ENCODE data around the gene SLC15A2.

SLC15A2 gene

DNA sequence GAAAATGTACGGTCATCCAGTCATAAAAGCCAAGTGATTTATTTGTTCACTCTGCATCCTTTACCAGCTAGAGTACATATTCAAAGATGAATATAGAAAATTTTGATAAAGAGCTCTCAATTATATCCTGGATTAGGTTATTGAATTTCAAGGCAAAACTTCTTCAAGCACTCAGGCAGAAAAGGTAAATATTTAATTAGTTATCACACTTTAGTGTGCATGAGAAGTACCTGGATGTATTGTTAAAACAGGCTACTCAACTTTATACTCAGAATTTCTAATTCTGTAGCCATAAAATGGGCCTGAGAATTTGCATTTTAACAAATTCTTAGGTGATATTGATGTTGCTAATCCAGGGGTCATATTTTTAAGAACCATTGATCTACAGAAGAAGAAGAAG lies 82.5 kb downstream of the SLC15A2 start:
- FAIRE-seq: no peak
- no peak for DNase-seq (ENCODE audit: extremely low spot score, insufficient read length, low read depth)

GRCh38 chr3:121979246-121979645 lies 85.0 kb downstream of the SLC15A2 start:
- FAIRE-seq: no peak
- no peak for DNase-seq (ENCODE audit: extremely low spot score, insufficient read length, low read depth)

DNA sequence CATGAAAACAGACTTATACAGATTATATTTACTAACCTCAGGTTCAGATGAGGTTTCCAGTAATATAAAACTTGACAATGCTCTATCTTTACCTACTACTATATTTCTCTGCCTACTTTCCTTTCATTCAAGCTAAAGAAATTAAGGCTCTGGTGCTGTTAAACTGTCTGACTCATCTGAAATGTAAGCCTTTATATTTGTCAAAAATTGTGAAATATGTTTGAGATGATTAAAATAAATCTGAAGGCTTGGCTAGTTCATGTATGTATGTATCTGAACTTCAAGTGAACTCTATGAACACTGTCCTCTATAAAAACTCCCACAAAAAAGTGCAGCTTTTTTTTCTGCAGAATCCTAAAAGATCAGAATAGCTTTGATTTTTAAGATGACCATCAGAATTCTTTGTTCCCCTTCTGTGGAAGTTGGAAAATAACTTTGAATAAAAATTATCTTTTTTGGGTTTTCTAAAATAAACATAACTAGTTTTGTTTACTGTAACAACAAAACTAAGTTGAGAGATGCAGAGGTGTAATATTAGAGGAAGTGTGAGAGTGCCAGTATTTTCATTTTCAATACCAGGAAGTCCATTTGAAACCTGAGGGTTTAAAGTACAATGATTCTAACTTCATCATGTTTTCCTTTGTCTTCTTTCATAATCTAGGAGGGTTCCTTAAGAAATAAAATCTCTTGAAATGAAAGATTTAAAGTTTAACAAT lies 85.7 kb downstream of the SLC15A2 start:
- FAIRE-seq: peak; percentile 79

DNA sequence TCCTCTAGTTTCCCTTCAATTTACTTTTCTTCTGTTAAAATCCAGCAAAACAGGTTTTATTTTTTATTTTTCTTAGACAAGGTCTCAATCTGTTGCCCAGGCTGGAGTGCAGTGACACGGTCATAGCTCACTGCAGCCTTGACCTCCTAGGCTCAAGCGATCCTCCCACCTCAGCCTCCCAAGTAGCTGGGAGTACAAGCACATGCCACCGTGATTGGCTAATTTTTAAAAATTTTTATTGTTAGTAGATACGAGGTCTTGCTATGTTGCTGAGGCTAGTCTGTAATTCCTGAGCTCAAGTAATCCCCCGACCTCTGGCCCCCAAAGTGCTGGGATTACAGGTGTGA lies 86.2 kb downstream of the SLC15A2 start:
- DNase-seq (ENCODE audit: extremely low spot score, insufficient read length, low read depth) (no peak), FAIRE-seq (no peak)

More for the DNA sequence above, 85.7 kb downstream of the SLC15A2 start:
- DNase-seq (ENCODE audit: extremely low spot score, insufficient read length, low read depth): no peak

DNA sequence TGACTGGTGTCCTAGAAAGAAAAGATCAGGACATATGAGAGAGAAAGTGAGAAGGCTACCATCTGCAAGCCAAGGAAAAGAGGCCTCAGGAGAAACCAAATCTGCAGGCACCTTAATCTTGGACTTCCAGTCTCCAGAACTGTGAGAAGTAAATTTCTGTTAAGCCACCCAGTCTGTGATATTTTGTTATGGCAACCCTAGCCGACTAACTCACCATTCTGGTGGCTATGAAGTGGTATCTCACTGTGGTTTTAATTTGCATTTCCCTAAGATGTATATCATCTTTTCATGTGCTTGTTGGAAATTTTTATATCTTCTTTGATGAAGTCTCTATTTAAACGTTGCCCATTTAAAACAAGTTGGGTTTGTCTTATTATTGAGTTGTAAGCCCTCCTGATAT lies 87.3 kb downstream of the SLC15A2 start:
- peak; percentile 41 for FAIRE-seq
- DNase-seq (ENCODE audit: extremely low spot score, insufficient read length, low read depth): no peak

- DNase-seq (ENCODE audit: extremely low spot score, insufficient read length, low read depth): no peak
- FAIRE-seq: no peak
Measured at GRCh38 chr3:121985846-121986245, 91.6 kb downstream of the SLC15A2 start.

DNA sequence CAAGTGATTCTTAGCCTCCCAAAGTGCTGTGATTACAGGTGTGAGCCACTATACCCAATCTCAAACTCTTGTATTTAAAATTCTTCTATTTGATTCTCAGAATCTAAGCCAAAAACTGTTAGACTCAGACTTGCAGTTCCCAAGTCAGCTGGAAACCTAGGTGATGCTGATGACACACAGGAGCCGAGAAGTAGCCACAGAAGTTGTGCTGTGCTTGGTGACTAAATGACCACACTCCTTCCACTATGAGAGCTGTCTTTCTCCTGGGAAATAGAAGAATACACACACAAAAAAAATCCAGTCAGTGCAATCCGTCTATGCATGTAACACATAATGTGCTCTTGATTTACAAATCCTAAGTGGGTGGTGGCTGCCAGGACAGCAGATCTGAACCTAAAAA lies 93.9 kb downstream of the SLC15A2 start:
- FAIRE-seq (no peak), DNase-seq (ENCODE audit: extremely low spot score, insufficient read length, low read depth) (no peak)

GRCh38 chr3:121989943-121990342 lies 95.7 kb downstream of the SLC15A2 start:
- DNase-seq (ENCODE audit: extremely low spot score, insufficient read length, low read depth): no peak
- FAIRE-seq: no peak

- FAIRE-seq: peak; percentile 78
Measured at GRCh38 chr3:121992601-121993560, 98.7 kb downstream of the SLC15A2 start.

More at GRCh38 chr3:121992601-121993560, 98.7 kb downstream of the SLC15A2 start:
- DNase-seq (ENCODE audit: extremely low spot score, insufficient read length, low read depth): no peak

Measured in GM18507 (cell line).